ENCODE data around the gene HOXD9.

The HOXD9 gene

GRCh38 chr2:176155356-176156044, 33.0 kb downstream of the HOXD9 start:
- TF ChIP-seq EP300 (IDR thresholded peaks at IDR 0.05; ENCODE audit: borderline replicate concordance) (no peak), REST (IDR thresholded peaks at IDR 0.05; ENCODE audit: low read depth) (no peak), USF1 (IDR thresholded peaks at IDR 0.05) (no peak), CEBPB (IDR thresholded peaks at IDR 0.05) (no peak), YY1 (IDR thresholded peaks at IDR 0.05; ENCODE audit: low read depth) (no peak), NFIC (IDR thresholded peaks at IDR 0.05) (no peak), MAX (IDR thresholded peaks at IDR 0.05) (no peak), TCF12 (IDR thresholded peaks at IDR 0.05; ENCODE audit: low read depth) (no peak), EGR1 (IDR thresholded peaks at IDR 0.05) (no peak), FOXM1 (IDR thresholded peaks at IDR 0.05; ENCODE audit: borderline replicate concordance, low read depth) (no peak), RAD21 (IDR thresholded peaks at IDR 0.05; ENCODE audit: low read depth) (no peak), ZBTB7A (IDR thresholded peaks at IDR 0.05; ENCODE audit: low read depth) (no peak), TAF1 (IDR thresholded peaks at IDR 0.05; ENCODE audit: low read depth) (no peak), CREB1 (IDR thresholded peaks at IDR 0.05; ENCODE audit: low read depth) (no peak), TEAD4 (IDR thresholded peaks at IDR 0.05) (no peak)

- TF ChIP-seq USF1 (IDR thresholded peaks at IDR 0.05), result no peak
- no peak for TF ChIP-seq EGR1 (IDR thresholded peaks at IDR 0.05)
- TF ChIP-seq TEAD4 (IDR thresholded peaks at IDR 0.05), result no peak
- TF ChIP-seq EP300 (IDR thresholded peaks at IDR 0.05; ENCODE audit: borderline replicate concordance), result no peak
- no peak for TF ChIP-seq FOXM1 (IDR thresholded peaks at IDR 0.05; ENCODE audit: borderline replicate concordance, low read depth)
- no peak for TF ChIP-seq YY1 (IDR thresholded peaks at IDR 0.05; ENCODE audit: low read depth)
- TF ChIP-seq CREB1 (IDR thresholded peaks at IDR 0.05; ENCODE audit: low read depth), result no peak
- no peak for TF ChIP-seq MAX (IDR thresholded peaks at IDR 0.05)
- TF ChIP-seq RAD21 (IDR thresholded peaks at IDR 0.05; ENCODE audit: low read depth), result no peak
- no peak for TF ChIP-seq TCF12 (IDR thresholded peaks at IDR 0.05; ENCODE audit: low read depth)
- no peak for TF ChIP-seq NFIC (IDR thresholded peaks at IDR 0.05)
- no peak for TF ChIP-seq REST (IDR thresholded peaks at IDR 0.05; ENCODE audit: low read depth)
- no peak for TF ChIP-seq CEBPB (IDR thresholded peaks at IDR 0.05)
- no peak for TF ChIP-seq TAF1 (IDR thresholded peaks at IDR 0.05; ENCODE audit: low read depth)
- TF ChIP-seq ZBTB7A (IDR thresholded peaks at IDR 0.05; ENCODE audit: low read depth), result no peak
Measured at GRCh38 chr2:176156301-176156806, 33.8 kb downstream of the HOXD9 start.

GRCh38 chr2:176156807-176157498, 34.4 kb downstream of the HOXD9 start, which contains the start of gene HOXD3:
Gene HOXD3 (plus strand): TSS chr2:176157307. CDS start chr2:176169115, 11,808 bp downstream.
- TF ChIP-seq MAX (IDR thresholded peaks at IDR 0.05) (no peak), REST (IDR thresholded peaks at IDR 0.05; ENCODE audit: low read depth) (no peak), USF1 (IDR thresholded peaks at IDR 0.05) (no peak), YY1 (IDR thresholded peaks at IDR 0.05; ENCODE audit: low read depth) (no peak), FOXM1 (IDR thresholded peaks at IDR 0.05; ENCODE audit: borderline replicate concordance, low read depth) (no peak), TCF12 (IDR thresholded peaks at IDR 0.05; ENCODE audit: low read depth) (no peak), RAD21 (IDR thresholded peaks at IDR 0.05; ENCODE audit: low read depth) (no peak), NFIC (IDR thresholded peaks at IDR 0.05) (no peak), TAF1 (IDR thresholded peaks at IDR 0.05; ENCODE audit: low read depth) (no peak), TEAD4 (IDR thresholded peaks at IDR 0.05) (no peak), ZBTB7A (IDR thresholded peaks at IDR 0.05; ENCODE audit: low read depth) (no peak), EP300 (IDR thresholded peaks at IDR 0.05; ENCODE audit: borderline replicate concordance) (no peak), CEBPB (IDR thresholded peaks at IDR 0.05) (no peak), CREB1 (IDR thresholded peaks at IDR 0.05; ENCODE audit: low read depth) (no peak), EGR1 (IDR thresholded peaks at IDR 0.05) (no peak)

Data from Ishikawa (cell line).